Epithelial cell of proximal tubule (primary cell): ENCODE data around the gene FOXRED2. TPM values are rescaled to one million over a fixed set of nuclear protein-coding genes. Genes with fewer than 3 reads are reported as not detected.

Experiments used
- DNase-seq: peaks from one replicate; pipeline ENCODE4 v3.0.0-alpha.2; 2011; ENCODE audit warnings: low read depth
- H3K4me3 ChIP-seq: 2 replicates; pipeline ENCODE4 v1.5.1; 2011; ENCODE audit warnings: low read depth, mild to moderate bottlenecking, low read length
- CTCF ChIP-seq: conservative IDR thresholded peaks from 2 replicates; pipeline ENCODE4 v1.5.1; 2012; ENCODE audit warnings: low read depth, mild to moderate bottlenecking, low read length
- total RNA-seq: library from RNA; depleted of rRNA; stranded (reverse); fragments of >200 nt; gene quantifications from 2 replicates; pipeline ENCODE4 v1.2.3, GENCODE V29; 2015

The FOXRED2 gene
- total RNA-seq, 1 donor from 2014 or later: 3.1 TPM

GRCh38 chr22:36447632-36448031 is 59.2 kb downstream of the FOXRED2 start:
- TF ChIP-seq CTCF: no peak
- no peak for DNase-seq
- H3K4me3 ChIP-seq: no peak overlapping the region

GRCh38 chr22:36445158-36445668 is 61.6 kb downstream of the FOXRED2 start:
- H3K4me3 ChIP-seq: no peak overlapping the region
- no peak for DNase-seq
- no peak for TF ChIP-seq CTCF

GRCh38 chr22:36443198-36443770 is 63.6 kb downstream of the FOXRED2 start:
- no peak for TF ChIP-seq CTCF
- no peak for DNase-seq
- no peak overlapping the region for H3K4me3 ChIP-seq

- no peak overlapping the region for H3K4me3 ChIP-seq
- no peak for TF ChIP-seq CTCF
- no peak for DNase-seq
Observed at GRCh38 chr22:36442506-36443197, 64.2 kb downstream of the FOXRED2 start.

GRCh38 chr22:36440429-36441002 is 66.3 kb downstream of the FOXRED2 start:
- TF ChIP-seq CTCF: no peak
- no peak for DNase-seq
- H3K4me3 ChIP-seq: no peak overlapping the region

GRCh38 chr22:36439481-36440271 is 67.2 kb downstream of the FOXRED2 start:
- no peak for TF ChIP-seq CTCF
- no peak overlapping the region for H3K4me3 ChIP-seq
- DNase-seq: no peak

Other genes with a start within 250 kb of the FOXRED2 start
- gene MYH9, start 119.1 kb downstream of the FOXRED2 start, total RNA-seq: 797 and 896 TPM in 2 replicates
- 72.1 and 76.6 TPM in 2 replicates for gene TXN2, start 25.4 kb downstream of the FOXRED2 start, total RNA-seq
- 297 and 435 TPM in 2 replicates for gene EIF3D, start 22.1 kb upstream of the FOXRED2 start, total RNA-seq
- not detected in 2 replicates for gene CACNG2, start 196.7 kb upstream of the FOXRED2 start, total RNA-seq